Pons (tissue), 1 donor: ENCODE data around the gene FNDC8.
"Not testable (repeated sequence)": the region's sequence is repeated elsewhere in the genome, so short reads cannot be mapped to it uniquely, and the experiment has no call there.

Experiments
- DNase-seq: peaks from one replicate; pipeline ENCODE4 v3.0.0-alpha.2; 2016; ENCODE audit warnings: low spot score

The FNDC8 gene

GRCh38 chr17:35142467-35142796 is 21.0 kb downstream of the FNDC8 start:
- no peak for DNase-seq

GRCh38 chr17:35144840-35145239 is 23.4 kb downstream of the FNDC8 start:
- DNase-seq, result no peak

GRCh38 chr17:35146214-35146833 is 24.9 kb downstream of the FNDC8 start:
- no peak for DNase-seq

GRCh38 chr17:35147375-35147905 is 26.0 kb downstream of the FNDC8 start, which contains the start of gene UNC45B:
TSS of gene UNC45B (plus strand) at chr17:35147817. CDS start at chr17:35148264, 447 bp downstream.
- DNase-seq, result no peak

- no peak for DNase-seq
Measured at GRCh38 chr17:35148144-35148543, 26.7 kb downstream of the FNDC8 start.

- DNase-seq, result no peak
Measured at GRCh38 chr17:35149941-35150340, 28.5 kb downstream of the FNDC8 start.

- not testable (repeated sequence) for DNase-seq
Measured at GRCh38 chr17:35151080-35151479, 29.7 kb downstream of the FNDC8 start.

- DNase-seq, result no peak
Measured at GRCh38 chr17:35152421-35153140, 31.2 kb downstream of the FNDC8 start.

GRCh38 chr17:35154196-35155165 is 33.1 kb downstream of the FNDC8 start:
- no peak for DNase-seq

GRCh38 chr17:35155246-35155645 is 33.8 kb downstream of the FNDC8 start:
- no peak for DNase-seq

- DNase-seq, result no peak
Measured at GRCh38 chr17:35159940-35160339, 38.5 kb downstream of the FNDC8 start.

GRCh38 chr17:35160354-35161201 is 39.2 kb downstream of the FNDC8 start:
- DNase-seq, result no peak

- no peak for DNase-seq
Measured at GRCh38 chr17:35161281-35161761, 39.9 kb downstream of the FNDC8 start.

GRCh38 chr17:35162755-35163154 is 41.3 kb downstream of the FNDC8 start:
- no peak for DNase-seq

- no peak for DNase-seq
Measured at GRCh38 chr17:35163886-35164285, 42.5 kb downstream of the FNDC8 start.

- DNase-seq, result no peak
Measured at GRCh38 chr17:35164716-35165115, 43.3 kb downstream of the FNDC8 start.

- DNase-seq, result no peak
Measured at GRCh38 chr17:35166526-35166925, 45.1 kb downstream of the FNDC8 start.

- peak; percentile 20 for DNase-seq
Measured at GRCh38 chr17:35167046-35167445, 45.6 kb downstream of the FNDC8 start.

GRCh38 chr17:35167666-35168065 is 46.3 kb downstream of the FNDC8 start:
- DNase-seq, result no peak

- DNase-seq, result no peak
Measured at GRCh38 chr17:35169835-35170363, 48.5 kb downstream of the FNDC8 start.
